Measurements from ENCODE around the gene TINCR.

The TINCR gene

DNA sequence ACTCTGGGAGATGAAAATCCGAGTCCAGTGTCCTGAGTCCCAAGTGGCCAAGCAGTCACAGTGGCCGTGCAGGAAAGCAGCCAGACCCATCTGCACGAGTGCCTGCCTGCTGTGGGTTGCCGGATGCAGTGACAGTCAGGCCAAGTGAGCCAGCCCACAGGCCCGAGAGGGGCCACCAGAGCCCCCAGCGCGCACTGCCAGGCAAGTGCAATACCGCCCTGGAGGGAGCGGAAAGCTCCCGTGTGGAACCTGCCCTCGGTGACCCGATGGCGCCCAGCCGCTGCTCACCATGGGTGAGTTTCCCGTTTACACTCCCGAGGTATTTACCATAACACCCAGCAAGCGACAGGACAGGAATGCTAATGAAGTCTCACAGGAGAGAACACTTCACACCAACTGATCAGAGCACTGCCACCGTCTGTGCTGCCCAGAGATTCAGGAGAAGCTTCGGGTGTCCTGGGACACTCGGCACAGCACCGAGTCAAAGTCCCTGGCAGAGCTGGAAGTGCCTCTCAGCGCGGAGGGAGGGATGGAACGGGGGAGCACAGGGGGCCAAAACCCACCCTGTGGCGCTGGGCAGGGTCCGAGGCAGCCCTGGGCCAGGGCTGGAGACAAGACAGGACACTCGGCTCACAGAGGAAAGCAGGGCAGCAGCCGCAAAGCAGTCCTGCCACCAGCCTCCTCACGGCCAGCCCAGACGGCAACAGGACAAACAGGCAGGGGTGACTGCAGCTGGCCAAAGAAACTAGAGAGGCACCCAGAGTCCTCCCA, 21.3 kb upstream of the TINCR start:
- DNase-seq: no peak

DNA sequence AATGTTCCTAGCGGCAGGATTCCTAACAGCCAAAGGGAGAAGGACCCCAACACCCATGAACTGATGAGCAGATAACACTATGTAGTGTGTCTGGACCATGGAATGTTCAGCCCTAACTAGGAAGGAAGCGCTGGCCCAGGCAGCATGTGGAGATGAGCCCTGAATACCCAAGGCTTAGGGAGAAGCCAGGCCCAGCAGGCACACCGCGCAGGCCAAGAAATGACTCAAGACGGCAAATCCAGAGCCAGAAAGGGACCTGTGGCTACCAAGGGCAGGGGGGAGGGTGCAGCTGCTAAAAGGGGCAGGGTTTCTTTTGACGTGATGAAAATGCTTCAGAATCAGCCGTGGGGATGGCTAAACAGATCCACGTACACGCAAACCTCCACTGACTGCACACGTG, 20.7 kb upstream of the TINCR start:
- DNase-seq: no peak

DNA sequence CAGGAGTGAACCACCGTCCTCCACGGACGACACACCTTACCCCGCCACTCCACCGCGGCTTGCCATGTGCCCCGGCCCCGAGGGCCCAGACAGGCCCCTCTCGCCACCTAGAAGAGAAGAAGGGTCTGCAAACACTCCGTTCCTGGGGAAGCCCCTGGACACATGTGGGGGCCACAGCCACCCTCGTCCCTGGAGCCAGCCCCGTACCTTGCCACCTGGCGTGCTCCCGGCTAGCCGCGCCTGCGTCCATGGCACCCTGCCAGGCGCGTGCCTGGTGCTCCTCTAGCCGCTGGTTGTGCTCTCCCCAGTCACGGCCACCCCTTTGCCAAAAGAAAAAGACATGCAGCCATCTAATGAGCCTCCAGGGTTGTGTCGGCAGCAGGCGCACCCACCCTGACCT, 19.9 kb upstream of the TINCR start:
- no peak for DNase-seq

DNA sequence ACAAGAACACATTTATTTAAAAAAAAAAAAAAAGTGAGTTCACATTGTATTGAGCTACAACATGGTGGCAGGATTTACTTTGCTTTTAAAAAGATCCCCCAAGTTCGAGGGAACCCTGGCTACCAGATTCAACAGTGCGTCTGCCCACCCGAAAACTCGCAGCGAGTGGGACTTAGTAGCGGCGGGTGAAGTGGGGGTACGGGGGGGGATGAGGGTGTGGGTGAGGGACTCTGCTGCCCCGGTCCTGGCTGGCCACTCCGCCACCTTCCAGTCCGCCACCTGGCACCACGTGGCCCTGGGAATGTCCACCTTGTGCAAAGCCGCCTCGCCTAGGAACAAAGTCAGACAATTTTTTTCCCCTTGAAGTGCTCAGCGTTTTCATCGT, 19.3 kb upstream of the TINCR start:
- no peak for DNase-seq

DNA sequence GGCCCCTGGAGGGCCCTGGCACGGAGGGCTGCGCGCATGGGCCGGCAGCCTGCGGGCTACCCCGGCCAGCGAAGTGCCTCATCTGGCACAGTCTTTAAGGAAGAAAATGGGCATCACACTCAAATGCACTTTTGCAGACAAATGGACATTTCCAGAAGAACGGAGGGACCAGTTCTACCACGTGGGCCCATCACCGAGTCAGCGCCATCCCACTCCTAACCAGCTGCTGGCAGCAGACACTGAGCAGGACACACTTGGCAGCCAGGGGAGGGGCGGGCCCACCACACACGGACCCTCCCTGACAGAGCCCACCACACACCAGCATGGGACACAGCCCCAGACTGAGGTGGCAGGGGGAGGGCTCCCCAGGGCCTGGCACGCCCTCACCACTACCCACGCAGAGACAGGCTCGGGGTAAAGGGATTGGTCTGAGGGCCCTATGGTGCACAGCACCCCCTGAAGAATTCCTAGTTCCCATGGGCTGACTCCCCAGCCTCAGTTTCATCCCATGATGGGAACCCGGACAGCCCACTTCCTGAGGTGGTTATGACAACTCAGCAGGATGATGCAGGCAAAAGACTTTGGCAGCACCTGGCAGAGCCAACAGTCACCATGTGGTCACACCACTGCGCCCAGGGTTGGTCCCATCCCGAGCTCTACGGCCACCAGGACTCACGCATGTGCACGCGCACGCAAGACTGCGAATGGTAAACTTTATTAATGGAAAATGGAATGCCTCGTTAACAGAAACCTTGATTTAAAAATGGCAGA, 18.7 kb upstream of the TINCR start:
- no peak for DNase-seq

DNA sequence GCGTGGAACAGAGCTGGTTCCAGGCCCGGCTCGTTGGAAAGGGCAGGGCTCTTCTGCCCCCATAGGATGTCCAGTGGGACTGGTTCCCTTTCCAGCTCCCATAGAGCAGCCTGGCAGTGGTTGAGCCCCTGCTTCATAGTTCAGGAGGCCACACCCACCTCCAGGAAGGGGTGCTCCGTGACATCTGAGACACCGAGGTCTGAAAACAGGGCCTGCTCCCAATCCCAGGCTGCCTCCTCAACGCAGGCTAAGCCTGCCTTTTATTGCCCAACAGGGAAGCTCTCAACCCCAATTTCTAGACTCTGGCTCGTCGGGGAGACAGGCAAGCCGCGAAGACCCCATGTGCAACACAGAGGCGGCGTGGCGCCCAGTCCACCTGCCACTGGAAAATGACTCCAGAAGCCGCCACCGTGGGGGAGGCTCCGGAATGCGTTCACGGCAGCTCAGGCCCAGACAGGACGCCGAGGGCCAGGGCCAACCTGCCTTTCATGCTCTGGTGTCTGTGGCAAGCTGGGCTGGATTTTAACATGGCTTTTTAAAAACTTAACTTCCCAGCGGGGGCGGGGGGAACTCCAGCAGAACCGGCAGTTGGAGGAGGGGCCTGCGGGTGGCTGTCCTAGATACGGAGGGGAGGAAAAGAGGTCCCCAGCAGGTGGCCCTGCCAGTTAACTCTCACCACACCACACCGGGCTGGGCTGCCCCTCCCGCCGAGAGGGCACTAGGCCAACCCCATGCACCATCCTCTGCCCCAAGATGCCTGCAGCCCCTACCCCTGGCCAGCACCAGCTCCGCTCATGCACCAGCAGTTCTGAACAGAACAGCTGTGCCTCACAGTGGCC, 17.9 kb upstream of the TINCR start:
- no peak for DNase-seq

DNA sequence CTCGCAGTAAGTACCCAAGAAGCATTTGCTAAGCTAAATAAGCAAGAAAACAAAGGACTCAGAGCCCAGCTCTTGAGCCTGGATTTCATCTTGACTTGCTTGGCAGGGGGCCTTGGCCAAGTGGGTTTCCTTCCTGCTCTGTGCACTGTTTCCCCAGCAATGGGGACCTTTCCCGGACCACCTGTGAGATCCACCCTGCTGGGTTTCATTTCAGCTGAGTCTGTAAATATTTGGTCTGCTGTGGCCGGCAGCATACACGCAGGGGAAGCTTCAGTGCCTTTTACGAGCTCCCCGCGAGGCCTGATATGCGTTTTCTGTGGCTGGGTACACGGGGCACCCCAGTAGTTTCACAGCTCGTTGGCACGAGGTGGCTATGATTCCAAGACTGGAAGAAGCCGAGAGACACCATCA, 12.4 kb upstream of the TINCR start:
- DNase-seq: no peak

DNA sequence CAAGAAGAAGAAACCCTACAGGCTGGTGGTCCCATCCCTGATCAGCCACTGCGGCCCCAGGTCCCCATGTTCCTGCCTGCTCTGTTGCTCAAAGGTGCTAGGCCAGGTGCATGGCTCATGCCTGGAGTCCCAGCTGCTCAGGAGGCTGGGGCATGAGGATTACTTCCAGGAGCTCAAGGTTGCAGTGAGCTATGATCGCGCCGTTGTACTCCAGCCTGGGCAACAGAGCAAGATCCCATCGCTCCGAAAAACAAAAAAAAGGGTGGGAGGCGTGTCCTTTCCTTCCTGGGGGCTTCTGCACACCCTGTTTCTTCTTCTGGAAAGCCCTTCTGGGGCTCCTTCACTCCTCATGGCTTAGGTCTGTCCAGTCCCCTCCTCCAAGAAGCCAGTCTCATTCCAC, 11.9 kb upstream of the TINCR start:
- no peak for DNase-seq

DNA sequence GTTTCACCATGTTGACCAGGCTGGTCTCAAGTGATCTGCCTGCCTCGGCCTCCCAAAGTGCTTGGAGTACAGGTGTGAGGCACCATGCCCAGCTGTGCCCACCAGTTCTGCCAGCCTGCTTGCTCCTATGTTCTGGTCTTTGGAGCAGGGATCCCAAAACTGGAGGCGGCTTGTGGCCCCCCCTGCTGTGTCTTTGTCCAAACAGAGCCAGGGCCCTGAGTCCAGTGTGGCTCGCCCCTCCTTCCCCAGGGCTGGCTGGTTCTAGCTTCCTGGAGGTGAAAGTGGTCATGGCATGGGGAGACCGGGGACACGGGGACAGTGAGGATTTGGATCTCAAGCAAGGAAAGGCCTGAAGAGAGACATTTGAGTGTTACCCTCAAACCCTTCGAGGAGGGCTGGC, 11.5 kb upstream of the TINCR start:
- no peak for DNase-seq

DNA sequence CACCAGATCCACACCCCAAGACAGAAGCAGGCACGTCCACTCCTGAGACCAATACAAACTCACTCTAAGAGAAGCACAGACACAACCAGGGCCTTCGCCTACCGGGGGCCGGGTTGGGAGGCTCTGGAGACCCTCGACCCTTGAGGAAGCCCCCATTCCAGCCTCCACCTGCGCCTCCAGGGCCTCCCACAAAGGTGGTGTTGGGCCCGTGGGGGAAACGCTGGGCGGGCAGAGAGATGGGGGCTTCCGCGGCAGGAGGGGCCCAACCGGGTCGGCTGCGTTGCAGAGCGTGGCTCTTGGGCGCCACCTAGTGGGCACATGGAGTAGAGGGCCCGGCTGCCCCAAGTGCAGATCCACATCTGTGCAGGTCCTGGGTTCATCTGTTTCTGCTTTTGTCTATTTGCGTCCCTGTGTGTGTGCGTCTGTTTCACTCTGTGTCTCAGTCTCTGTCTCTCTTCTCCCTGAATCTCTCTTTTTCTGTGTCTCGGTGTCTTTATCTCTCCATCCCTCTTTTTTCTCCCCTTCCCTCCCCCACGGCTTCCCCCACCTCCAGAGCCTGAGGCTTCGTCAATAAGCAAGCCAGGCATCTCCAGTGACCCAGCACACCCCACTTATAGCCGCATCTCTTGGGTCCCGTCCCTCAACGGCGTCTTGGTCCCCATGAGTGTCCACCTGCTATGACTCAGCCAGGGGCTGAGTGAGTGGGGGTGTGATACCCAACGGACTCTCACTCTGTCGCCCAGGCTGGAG, 10.5 kb upstream of the TINCR start:
- DNase-seq: peak; percentile 18 to 29

DNA sequence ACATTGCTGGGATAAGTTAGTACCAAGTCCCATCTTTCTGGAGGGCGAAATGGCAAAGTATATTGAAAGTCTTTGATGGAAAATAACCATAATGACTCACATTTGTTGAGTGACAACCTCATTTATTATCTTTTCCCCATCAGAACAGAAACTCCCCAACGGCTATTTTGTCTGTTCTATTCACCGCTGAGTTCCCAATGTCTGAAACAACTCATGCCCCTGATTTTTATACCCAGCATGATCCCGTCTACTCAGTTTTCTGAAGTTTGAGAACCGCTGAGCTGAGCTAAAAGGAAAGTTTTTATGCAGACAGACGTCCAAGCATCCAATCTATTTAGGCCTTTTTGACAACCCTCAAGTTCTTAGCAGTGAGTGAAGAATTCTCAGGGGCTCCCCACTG, 7.8 kb upstream of the TINCR start:
- no peak for DNase-seq

DNA sequence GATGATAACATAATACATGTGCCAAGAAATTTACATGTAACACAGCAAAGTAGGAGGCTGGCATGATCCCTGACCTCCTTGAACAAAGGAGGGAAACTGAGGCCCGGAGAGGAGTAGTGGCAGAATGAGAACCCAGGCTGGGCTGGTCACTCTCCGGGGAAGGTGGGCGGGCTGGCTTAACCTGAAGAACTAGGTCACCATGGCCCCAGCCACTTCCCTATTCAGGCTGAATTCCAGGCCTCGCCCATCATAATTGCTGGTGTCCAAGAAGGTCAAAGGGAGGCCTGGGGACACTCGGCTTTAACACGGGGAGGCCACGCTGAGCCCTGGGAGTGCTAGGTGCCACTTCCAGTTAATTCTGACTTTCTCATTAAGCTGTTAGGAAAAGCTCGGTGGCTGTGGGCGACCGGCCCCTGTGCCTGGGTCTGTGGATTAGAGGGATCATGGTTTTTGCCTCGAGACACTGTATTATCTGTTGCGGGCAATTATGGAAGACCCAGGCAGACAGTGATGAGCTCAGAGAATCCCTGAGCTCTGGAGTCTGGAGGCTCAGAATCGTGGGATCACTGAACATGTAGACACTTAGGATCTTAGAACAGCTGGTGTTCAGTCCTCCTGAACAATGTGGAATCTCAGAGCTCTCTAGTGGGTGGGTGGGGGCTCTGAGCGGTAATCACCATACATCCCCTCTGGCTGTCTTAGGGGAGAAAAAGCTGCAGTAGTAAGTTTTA, 5.0 kb upstream of the TINCR start:
- no peak for DNase-seq

DNA sequence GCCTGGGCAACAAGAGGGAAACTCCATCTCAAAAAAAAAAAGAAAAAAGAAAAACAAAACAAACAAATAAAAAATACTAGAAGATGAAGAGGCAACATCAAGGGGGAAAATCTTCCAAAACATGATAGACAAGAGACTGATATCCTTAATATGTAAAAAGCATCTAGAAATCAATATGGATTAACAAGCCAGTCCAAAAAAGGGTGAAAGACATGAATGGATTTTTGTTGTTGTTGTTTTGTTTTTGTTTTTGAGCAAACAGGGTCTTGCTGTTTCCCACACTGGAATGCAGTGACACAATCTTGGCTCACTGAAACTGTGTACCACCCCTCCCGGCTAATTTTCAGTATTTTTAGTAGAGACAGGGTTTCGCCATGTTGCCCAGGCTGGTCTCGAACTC, 4.0 kb upstream of the TINCR start:
- no peak for DNase-seq

DNA sequence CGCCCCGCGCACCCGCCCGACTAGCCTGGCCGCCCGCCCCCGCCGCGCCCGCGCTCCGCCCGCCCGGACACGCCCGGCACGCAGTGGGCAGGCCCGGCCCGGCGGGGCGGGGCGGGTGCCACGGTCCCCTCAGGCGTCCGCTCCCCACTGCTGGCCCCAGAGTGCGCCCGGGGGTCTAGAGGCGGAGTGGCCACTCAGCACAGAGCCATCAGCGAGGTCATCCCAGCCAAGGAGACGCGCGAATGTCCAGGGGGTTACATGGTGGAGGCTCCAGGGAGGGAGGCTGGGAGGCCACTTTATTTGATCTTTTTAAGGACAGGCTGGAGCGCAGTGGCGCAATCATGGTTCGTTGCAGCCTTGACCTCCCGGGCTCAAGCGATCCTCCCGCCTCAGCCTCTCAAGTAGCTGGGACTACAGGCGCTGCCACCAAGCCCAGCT, 236 bp upstream of the TINCR start:
- DNase-seq: no peak

DNA sequence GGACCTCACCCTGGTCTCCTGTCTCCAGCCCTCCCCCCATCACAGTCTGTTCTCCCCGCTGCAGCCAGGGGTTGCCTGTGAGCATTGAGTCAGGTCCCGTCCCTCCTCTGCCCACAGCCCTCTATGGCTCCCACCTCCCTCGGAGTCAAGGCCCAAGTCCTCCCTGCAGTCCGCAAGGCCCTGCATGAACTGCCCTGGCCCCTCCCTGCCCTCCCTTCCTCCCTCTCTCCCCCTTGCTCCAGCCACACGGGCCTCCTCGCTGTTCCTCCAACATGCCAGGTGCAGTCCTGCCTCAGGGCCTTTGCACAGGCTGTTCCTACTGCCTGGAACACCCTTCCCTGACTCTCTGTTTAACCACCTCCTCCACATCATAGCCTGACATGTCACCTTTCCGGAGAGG, 2.8 kb downstream of the TINCR start:
- no peak for DNase-seq

DNA sequence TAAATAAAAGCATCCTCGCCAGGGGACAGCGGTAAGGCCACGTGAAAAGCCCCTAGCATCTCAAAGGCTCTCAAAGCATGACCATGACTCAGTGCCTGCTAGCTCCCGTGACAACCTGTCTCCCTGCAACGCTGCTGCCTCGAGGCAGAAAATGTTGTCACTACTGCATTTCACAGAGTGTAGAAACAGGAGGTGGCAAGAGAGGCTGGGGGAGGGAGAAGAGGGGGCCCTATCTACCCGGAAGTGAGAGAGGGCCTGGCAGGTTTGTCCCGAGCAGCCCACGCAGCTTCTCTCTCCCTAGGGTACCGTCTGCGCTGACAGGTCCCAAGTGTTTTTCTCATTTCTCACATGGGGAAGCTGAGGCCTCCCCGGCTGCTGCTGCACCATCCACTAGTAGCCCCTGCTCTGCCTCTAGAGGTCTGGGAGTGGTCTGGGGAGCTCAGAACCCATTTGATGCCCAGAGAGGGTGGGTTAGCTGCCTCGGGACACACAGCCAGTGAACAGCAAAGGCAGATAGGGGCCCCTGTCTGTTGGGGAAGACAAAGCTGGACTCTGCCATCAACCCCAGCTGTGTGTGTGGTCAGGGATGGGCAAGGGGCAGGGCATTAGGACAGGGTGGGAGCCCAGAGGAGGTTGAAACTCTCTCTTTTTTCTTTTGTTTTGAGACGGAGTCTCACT, 3.7 kb downstream of the TINCR start:
- no peak for DNase-seq

DNA sequence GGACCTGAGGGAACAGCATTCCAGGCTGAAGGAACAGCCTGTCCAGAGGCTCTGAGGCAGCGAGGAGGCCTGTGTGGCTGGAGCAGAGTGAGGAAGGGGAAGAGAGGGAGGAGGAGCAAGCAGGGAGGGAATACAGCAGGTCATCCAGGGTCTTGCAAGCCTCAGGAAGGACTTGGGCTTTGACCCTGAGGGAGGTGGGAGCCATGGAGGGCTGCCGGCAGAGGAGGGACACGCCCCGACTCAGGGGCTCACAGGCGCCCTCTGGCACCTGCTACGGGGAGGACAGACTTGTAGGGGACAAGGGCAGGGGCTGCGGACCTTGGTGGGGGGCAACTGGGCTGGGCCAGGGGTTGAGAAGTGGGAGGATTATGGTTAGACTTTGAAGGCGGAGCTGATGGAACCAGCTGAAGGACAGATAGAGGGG, 4.7 kb downstream of the TINCR start:
- no peak for DNase-seq

DNA sequence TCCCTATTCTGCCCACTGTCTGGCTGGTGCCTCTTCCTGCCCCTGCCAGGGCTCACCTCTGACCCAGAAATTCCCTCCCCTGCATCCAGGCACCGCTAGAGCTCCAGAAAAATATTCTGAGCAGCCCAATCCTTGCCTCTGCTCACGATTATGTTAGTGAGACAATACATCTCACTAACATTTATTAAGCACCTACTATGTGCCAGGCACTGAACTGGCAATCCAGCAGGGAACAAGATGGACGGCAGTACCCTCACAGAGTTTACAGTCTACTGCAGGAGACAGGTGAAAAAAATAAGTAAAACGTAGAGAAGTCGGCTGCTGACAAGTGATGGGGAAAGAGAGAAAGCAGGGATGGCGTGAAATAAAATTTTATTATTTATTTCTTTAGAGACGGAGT, 5.5 kb downstream of the TINCR start:
- no peak for DNase-seq

DNA sequence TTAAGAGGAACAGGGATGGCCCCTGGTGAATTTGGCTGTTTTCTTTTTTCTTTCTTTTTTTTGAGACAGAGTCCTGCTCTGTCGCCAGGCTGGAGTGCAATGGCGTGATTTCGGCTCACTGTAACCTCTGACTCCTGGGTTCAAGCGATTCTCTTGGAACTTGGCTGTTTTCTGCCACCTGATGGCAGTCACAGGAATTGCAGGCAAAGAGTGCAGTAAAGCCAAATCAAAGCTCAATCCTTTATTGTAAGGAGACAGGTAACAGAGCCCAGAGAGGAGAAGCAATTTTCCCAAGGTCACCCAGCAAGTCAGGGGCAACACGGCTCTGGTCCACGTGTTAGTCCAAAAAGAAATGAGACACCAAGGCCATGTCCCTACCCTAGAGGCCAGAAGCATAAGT, 6.2 kb downstream of the TINCR start:
- peak; percentile 1 to 2 for DNase-seq

DNA sequence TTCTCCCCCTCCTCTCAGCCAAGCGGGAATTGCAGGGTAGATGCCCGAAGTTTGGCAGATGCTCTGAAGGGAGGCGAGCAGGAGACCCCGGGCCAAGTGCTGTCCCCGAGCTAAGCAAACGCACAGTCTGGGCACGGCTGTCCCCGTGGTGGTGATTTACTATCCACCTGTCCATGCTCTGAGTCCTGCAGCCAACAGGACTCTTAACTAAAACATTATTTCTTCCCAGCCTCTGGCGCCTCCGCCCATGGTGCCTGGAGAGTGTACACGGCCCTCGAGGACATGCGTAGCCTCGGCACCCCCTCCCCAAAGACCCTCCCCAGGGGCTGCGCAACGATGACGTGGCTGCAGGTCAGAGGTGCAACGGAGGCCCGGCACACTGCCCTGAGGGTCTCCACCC, 7.6 kb downstream of the TINCR start:
- DNase-seq: no peak

DNA sequence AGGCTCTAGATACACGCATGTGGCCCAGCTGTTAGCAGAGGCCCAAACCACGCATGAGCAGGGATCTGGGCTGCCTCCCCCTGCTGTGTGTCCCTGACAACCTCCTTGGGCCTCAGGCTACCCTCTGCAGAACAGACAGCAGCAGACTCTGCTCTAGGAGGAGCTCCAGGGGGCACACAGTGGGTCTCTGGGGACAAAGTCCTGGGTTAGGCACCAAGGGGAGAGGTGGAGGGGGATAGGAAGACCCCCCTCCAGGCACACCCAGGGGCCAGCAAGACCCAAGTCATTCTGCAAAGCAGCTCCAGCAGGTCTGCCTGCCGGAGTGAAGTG, 8.0 kb downstream of the TINCR start:
- DNase-seq: no peak

Data from AML-193 (cell line).